ENCODE measurements around the gene SPSB1.

The SPSB1 gene

DNA sequence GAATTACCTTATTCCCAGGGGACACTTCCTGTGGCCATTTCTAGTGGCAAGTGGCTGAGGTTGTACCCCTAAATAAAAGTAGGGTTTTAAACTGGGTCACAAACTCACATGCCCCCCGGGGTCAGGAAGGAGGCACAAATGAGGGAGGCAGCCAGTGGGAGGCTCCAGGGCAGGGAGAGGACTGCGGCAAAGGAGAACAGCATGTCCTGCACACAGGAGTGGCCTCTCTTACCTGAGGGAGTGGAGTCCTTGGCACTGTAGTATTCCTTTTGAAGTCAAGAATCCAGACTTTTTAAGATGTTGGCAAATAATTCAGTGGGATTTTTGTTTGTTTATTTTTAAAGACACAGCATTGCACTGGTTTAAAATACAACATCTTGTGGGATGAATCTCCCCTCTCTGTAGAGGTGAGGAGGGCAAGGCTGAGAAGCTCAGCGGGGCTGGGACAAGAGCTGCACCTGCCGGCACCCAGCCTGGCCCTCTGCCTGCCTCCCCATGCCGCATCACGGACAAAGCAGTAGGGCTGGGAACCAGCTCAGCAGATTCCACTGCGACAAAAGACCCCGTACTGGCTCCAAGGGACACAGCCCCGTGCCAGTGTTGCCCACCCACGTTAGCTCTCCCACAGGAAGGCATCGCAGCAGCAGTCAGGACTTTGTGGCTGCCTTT is 22.2 kb downstream of the SPSB1 start:
- no peak for DNase-seq (ENCODE audit: low read depth, low spot score)

DNA sequence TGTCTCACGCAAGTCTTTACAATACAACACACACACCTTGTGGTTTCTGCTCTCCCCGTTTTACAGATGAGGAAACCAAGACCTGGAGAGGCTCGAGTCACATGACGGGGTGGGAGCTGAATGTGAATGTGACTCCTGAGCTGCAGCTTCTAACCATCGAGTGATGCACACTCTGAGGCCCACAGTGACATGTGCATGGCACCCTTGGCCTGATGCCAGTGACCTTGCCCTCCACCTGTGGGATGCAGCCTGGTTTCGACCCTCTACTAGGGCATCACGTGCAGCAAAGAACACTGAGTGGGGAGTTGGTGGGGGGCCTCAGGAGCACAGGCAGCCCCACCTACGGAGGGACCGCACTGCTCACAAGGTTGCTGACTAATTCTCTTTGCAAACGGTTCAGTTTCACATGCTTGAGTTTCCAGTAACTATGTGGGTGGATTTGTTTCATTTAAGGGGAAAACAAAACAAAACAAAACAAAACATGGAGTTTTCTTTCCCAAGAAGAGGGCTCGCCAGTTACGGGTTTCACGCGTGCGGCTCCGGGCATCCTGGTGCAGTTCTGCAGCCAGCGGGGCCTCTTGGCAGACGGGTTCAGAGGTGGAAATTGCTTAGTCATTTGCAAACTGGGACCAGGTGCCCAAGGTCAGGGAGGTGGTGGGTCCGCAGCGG is 22.9 kb downstream of the SPSB1 start:
- peak overlapping the region; percentile 16 for H3K4me3 ChIP-seq (ENCODE audit: low read length)
- DNase-seq (ENCODE audit: low read depth, low spot score) = peak; percentile 73

More for the DNA sequence above, 22.2 kb downstream of the SPSB1 start:
- peak overlapping the region; percentile 16 for H3K4me3 ChIP-seq (ENCODE audit: low read length)

DNA sequence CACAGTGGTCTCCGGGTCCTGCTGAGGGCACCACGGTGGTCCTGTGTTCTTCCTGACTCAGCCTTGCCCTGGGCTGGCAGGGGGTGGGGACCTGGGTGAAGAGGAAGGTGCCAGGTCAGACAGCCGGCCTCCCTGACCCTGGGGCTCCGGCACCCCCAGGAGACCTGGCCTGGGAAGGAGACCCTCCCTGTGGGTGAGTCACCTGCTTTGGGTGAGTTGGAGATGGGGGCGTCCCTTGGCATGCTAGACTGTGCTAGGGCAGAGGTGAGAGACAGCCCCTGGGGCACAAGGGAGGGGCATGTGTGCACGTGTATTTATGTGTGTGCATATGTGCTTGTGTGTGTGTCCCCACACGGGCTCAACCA is 23.4 kb downstream of the SPSB1 start:
- DNase-seq (ENCODE audit: low read depth, low spot score) = no peak

DNA sequence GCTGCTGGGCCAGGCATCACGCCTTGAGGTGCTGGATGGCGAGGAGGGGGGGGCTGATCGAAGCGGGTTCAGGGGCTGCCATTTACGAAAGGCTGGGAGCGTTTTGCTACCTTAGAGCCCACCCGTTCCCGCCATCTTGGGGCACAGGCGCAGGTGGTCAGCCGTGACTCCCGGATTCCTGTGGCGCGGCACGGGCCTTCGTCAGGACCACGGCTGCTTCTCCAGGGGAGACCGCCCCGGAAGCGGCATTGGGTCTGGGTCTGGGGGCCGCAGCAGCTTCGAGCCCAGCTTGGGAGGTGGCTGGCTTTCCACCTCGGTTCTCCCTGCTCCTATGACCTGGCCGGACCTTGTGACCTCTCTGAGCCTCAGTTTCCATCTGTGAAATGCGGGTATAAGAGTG is 23.8 kb downstream of the SPSB1 start:
- DNase-seq (ENCODE audit: low read depth, low spot score) = no peak
- H3K4me3 ChIP-seq (ENCODE audit: low read length) = no peak overlapping the region

More for the DNA sequence above, 23.4 kb downstream of the SPSB1 start:
- H3K4me3 ChIP-seq (ENCODE audit: low read length) = no peak overlapping the region

DNA sequence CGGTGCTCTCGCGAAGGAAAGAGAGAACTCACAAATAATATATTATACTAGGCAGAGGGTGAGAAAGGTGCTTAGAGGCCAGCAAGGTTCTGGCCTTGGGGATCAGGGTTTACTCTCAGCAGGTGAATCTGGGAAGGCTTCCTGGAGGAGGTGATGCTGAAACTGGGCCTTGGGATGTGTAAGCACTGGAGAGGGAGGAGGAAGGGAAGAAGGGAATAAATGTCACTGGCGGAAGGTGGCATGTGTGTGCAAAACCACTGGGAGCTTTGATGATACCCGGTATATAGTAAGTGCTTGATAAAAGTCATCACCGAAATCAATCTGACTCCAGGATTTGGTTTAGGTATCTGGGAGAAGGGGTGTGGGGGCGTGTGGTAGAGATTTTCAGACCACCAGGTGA is 24.4 kb downstream of the SPSB1 start:
- no peak overlapping the region for H3K4me3 ChIP-seq (ENCODE audit: low read length)
- DNase-seq (ENCODE audit: low read depth, low spot score) = no peak

DNA sequence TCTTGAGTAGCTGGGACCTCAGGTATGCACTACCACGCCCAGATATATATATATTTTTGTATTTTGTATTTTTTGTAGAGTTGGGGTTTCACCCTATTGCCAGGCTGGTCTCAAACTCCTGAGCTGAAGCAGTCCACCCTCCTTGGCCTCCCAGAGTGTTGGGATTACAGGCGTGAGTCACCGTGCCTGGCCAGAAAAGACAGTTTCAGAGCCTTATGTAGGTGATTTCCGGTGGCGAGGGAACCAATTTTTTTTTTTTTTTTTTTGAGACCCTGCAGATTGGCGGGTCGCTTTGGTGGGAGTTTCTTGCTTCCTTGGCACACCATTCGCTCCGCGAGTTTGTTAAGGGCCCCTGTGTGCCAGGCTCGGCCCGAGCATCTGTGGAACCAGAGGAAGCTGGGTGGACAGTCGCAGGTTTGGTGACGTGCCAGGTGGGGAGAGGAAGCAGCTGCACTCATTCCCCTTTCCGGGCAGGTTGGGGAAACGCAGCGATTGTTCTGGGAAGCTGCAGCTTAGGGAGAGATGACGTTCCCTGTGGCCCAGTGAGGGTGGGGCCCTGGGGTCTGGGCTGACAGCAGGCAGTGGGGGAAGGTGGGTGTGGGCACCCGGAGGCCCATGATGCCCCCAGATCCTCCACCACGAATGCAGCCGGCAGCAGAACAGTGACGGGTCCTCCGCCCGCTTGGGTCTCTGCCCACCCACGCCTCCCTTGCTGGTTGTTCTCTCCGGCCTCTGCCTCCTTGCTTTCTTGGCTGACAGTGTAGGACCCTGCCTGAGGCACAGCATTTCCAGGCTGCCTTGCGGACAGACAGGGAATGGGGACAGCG is 25.1 kb downstream of the SPSB1 start:
- no peak for DNase-seq (ENCODE audit: low read depth, low spot score)
- H3K4me3 ChIP-seq (ENCODE audit: low read length) = no peak overlapping the region

DNA sequence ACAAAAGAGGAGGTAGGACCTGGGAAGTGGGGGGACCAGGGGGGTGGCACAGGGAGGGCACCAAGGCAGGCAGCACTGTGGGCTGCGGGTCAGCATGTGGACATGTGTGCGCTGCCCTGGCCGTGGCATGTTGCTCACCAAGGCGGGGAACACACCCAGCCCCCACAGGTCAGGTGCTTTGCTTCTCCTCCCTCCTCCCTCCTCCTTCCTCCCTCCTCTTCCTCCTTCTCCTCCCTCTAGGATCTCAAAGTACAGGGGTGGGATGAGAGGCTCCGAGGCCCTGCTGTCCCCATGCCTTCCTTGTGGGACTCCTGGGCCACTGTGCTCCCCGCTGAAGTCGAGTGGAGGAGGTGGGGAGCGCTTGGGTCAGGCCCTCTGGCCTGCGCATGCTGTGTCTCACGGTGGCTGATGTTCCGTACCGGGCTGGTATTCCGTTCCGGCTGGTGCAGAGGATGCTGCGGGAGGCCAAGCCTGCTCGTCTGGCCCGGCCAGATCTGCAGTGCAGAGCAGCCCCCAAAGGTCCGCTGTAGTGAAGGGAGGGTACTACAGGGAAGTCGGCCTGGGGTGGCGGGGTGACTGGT is 26.6 kb downstream of the SPSB1 start:
- no peak overlapping the region for H3K4me3 ChIP-seq (ENCODE audit: low read length)
- DNase-seq (ENCODE audit: low read depth, low spot score) = no peak

DNA sequence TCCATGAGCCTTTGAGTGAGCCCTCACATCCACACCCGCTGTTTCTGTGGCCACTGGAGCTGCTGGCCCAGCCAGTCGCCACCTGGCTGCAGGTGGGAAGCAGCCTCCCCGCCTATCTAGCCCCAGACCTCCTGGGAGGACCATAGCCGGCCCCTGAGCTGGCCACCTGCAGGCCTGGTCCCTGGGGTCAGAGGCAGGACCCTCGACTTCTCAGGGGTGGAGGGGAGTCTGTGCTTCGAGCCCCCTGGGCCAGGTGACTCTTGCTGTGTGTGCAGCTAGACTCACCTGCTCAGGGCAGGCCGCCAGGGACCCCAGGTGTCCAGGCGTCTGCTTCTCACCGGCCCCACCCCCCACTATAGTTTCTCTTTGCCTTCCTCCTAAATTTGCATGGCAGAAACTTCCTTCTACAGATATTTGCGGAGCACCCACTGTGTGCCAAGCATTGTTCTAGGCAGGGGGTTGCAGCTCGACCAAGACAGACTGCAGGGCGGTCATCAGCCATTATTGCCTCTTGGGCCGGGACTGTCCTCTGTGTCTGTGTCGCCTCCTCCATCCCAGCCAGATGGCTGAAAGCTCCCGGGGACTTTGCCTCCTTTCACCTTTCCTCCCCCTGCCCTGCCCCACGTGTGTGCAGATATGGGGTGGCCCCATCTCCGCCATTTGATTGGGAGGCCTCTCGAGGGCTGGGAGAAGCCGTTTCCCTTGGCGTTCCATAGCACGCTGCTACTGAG is 27.3 kb downstream of the SPSB1 start:
- H3K4me3 ChIP-seq (ENCODE audit: low read length) = no peak overlapping the region
- no peak for DNase-seq (ENCODE audit: low read depth, low spot score)

DNA sequence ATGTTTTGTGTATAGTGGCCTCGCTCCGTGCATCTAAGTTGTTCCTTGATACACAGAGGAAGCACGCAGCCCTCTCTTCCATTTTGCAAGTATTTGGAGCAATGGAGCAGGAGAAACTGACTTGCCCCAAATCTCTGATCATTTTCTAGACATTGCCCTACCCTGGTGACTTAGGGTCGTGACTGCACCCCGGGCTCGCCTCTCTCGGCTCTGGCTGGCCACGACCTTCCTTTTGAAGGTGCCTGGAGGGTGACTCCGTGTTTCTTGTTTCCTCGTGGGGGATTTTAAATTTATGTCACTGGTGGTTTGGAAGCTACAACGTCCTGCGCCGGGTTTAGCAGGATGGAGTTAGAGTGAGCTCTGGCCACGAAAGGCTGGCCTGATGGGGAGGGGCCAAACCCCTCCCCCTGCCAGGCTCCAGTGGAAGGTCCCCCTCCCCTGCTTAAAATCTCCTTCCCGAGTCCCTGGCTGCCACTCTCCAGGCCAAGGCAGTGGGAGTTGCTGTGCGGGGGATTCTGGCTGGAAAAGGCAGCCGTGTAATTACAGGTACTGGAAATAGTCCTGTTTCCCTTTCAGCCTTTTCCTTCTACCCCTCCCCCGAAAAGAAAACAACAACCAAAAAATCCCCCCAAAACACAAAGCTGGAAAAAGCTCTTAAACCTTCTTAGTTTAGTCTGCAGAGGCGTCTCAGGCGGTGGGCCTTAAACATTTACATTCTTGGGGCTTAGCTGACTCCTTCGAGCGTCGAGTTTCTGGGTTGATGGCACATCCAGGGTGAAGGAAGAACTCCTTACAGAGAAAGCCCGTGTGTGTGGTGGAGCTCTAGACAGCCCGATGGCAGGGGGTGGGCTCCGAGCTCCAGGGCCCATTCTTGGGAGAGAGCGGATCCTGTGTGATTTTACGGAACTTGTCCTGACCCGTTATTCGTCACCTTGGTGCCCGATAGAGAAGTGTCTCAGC is 28.1 kb downstream of the SPSB1 start:
- no peak overlapping the region for H3K4me3 ChIP-seq (ENCODE audit: low read length)

DNA sequence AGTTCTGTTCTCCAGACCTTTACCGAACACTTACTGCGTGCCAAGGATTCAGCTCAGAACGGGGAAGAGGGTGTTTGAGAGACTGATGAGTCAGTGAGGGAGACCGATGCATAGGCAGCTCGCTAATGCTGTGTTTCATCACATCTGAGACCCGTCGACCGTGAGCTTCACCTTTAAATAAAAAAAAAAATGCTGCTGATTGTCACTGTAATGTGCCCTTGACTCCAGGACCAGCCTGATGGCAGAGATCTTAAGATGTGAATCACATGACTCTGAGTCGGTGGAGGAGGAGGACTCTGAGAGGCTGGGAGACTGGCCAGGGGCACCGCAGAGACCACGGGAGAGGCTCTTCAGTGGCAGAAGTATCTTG is 28.8 kb downstream of the SPSB1 start:
- DNase-seq (ENCODE audit: low read depth, low spot score) = no peak
- H3K4me3 ChIP-seq (ENCODE audit: low read length) = no peak overlapping the region

More for the DNA sequence above, 28.1 kb downstream of the SPSB1 start:
- DNase-seq (ENCODE audit: low read depth, low spot score) = no peak

DNA sequence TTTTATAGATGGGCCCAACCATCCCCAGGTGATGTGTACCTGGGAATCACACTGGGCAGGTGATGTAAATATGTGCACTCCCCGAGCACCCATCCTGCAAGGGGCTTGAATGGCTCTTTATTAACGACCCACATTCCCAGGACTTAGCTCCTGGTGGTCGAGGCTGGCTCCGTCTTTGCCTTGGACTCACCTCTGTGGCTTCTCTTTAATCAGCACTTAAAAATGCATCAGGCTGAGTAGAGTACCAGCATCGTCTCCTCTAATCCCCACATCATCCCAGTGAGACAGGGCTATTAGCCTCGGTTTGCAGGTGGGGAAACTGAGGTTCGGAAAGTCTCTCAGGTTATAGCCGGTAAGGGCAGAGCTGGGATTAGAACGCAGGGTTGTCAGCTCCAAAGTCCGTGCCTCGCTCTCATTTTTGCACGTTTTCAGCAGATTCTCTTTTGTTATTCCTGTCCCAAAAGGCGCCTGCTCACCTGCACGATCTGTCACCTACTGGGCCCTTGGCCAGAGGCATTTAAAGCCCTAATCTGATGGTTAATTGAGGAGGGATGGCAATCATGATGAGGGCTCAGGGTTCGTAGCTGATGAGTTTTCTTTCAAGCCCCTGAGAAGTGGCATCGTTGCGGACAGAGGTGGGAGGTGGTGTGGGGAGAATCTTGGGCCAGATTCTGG is 29.4 kb downstream of the SPSB1 start:
- H3K4me3 ChIP-seq (ENCODE audit: low read length) = no peak overlapping the region
- no peak for DNase-seq (ENCODE audit: low read depth, low spot score)

DNA sequence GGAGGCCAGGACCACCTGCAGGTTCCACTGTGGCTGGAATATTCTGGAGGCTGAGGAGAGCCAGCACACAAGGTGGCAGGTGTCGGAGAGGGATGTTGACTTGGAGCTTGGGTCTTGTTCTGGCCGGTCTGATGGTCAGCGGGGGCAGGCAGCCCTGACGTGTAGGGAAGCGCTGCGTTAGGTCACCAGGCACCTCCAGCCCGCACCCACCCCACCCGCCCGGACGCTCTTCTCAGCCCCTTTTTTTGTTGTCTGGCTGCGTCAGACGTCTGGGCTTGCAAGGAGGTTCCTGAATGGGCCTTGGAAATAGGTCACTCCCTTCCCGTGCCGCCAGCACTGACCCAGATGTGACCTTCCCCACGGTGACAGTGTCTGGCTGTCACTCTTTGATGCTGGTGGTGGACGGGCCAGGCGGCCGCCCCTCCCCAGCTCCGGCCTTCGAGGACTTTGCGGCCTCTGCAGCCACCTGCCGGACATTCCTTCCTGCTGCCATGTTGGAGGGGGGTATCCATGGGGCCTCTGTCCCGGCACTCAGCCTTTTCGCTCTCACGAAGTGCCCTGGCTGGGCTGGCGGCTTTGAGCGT is 30.1 kb downstream of the SPSB1 start:
- no peak for DNase-seq (ENCODE audit: low read depth, low spot score)
- H3K4me3 ChIP-seq (ENCODE audit: low read length) = no peak overlapping the region

DNA sequence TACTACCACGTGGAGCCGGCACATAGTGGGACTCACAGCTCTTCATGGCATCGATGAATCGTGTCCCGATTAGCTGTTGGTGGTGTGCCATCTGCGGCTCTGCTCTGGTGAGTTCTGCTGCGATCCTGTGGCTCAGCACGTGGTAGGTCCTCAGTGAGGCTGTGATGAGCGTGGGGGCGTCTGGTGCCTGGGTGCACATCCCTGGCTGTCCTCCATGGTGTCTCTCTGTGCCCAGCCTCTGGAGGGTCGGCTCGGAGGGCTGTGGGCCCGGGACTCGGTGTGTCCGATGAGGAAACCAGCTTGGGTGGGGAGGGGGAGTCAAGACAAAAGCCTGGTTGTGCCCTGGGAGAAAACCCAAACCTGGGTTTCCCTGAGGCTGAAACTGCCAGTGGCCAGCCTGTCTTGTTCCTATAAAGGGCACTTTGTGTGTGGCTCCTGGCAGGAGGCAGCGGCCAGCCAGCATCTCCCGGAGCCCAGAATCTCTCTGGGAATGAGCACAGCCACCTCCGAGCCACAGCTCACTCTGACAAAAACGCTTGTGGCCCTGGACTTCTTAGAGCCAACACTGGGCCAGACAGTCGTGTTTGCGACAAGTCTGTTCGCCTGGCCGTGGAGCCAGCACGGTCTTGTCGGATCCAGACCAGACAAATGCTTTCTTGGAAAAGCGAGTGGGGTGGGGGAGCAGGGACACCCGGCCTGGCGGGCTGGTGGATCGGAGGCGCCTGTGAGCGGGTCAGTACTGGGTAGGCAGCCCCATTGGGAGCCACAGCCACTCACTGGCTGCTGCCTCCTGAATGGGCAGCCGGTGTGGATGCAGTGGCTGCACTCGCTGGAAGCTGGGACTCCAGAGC is 31.8 kb downstream of the SPSB1 start:
- DNase-seq (ENCODE audit: low read depth, low spot score) = no peak

DNA sequence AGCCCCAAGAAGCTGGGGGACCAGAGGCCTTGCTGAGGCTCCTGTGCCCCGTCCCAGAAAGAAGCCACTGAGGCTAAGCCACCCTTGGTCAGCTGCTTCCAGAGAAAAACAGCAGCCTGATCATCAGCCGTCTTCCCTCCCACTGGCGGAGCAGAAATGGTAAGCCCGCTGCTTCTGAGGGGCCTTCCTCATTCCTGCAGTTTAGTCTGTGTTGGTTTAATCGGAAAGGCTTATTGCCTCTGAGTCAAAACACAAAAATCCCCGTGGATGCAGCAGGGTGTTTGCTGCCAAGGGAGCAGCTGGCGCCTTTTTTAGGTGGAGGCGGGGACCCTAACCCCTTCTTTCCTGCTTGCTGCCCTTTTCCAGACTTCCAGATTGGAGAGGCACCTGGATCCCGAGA is 33.9 kb downstream of the SPSB1 start:
- DNase-seq (ENCODE audit: low read depth, low spot score) = no peak
- no peak overlapping the region for H3K4me3 ChIP-seq (ENCODE audit: low read length)

More for the DNA sequence above, 31.8 kb downstream of the SPSB1 start:
- H3K4me3 ChIP-seq (ENCODE audit: low read length) = no peak overlapping the region

DNA sequence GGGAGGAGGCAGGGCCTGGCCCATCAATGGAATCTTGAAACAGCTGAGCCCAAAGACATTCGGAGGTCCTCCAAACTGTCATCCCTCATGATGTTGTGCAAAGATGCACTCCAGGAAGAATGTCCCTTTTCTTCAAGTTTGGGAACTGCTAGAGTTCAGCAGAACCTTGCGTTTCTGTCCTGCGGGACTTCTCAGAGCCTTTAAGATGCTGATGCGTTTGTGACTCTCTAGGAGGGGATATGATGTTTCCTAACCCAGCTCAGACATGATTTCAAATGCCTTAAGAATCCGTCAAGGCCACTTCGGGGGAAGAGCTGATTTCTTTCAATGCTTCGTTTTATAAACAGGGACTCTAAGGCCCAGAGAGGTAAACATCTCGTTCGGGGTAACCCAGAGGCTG is 35.5 kb downstream of the SPSB1 start:
- H3K4me3 ChIP-seq (ENCODE audit: low read length) = no peak overlapping the region
- no peak for DNase-seq (ENCODE audit: low read depth, low spot score)

DNA sequence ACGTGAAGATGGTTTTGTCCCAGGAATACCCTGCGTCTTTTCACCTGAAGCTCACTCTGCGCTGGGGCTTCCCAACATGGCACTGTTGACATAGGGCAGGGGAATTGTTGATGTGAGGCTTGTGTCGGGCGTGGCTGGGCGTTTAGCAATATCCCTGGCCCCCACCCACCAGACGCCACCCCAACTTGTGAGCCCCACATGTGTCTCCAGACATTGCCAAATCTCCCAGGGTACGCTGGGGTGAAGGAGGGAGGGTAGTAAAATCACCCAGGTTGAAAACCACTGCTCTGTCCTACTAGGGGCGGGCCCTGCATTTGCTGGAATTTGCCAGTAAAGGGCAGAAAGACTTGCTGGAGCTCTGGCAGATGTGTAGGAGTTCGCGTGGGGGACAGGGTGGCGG is 36.0 kb downstream of the SPSB1 start:
- H3K4me3 ChIP-seq (ENCODE audit: low read length) = no peak overlapping the region
- DNase-seq (ENCODE audit: low read depth, low spot score) = no peak

All from Jurkat, Clone E6-1 (cell line).